ENCODE measurements around the gene PTPN1.

PTPN1 gene

DNA sequence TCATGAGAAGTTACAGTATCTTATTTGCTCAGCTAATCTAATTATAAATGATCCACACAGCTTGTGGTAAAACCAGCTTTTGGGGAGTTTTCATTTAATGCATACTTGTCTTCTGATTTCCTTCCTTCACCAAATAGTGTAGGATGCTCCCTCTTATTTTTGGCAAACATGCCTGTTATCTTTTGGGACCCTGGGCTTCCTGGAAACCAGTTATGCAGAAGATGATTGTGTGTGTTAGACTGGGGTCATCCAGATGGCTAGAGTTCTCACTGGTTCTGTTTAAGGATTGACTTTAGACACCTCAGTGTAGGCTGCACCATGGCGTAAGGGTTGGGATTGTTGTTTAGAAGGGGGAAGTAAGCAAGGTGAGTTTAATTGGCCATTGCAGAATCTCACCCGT lies 61.3 kb downstream of the PTPN1 start:
- TF ChIP-seq CTCF (conservative IDR thresholded peaks at IDR 0.05; ENCODE audit: low read length): no peak
- H3K4me3 ChIP-seq (ENCODE audit: low read length): no peak overlapping the region
- no peak for DNase-seq (ENCODE audit: low read depth)

GRCh38 chr20:50572938-50573777 lies 63.0 kb downstream of the PTPN1 start:
- TF ChIP-seq CTCF (conservative IDR thresholded peaks at IDR 0.05; ENCODE audit: low read length): no peak
- peak; percentile 97 for DNase-seq (ENCODE audit: low read depth)
- H3K4me3 ChIP-seq (ENCODE audit: low read length): no peak overlapping the region

GRCh38 chr20:50574108-50574507 lies 63.9 kb downstream of the PTPN1 start:
- no peak overlapping the region for H3K4me3 ChIP-seq (ENCODE audit: low read length)
- no peak for DNase-seq (ENCODE audit: low read depth)
- no peak for TF ChIP-seq CTCF (conservative IDR thresholded peaks at IDR 0.05; ENCODE audit: low read length)

GRCh38 chr20:50574586-50574985 lies 64.4 kb downstream of the PTPN1 start:
- TF ChIP-seq CTCF (conservative IDR thresholded peaks at IDR 0.05; ENCODE audit: low read length): no peak
- DNase-seq (ENCODE audit: low read depth): no peak

GRCh38 chr20:50575865-50576720 lies 65.9 kb downstream of the PTPN1 start:
- H3K4me3 ChIP-seq (ENCODE audit: low read length): no peak overlapping the region
- peak; percentile 59 for DNase-seq (ENCODE audit: low read depth)
- peak; percentile 72 for TF ChIP-seq CTCF (conservative IDR thresholded peaks at IDR 0.05; ENCODE audit: low read length)

More at GRCh38 chr20:50574586-50574985, 64.4 kb downstream of the PTPN1 start:
- H3K4me3 ChIP-seq (ENCODE audit: low read length): no peak overlapping the region

DNA sequence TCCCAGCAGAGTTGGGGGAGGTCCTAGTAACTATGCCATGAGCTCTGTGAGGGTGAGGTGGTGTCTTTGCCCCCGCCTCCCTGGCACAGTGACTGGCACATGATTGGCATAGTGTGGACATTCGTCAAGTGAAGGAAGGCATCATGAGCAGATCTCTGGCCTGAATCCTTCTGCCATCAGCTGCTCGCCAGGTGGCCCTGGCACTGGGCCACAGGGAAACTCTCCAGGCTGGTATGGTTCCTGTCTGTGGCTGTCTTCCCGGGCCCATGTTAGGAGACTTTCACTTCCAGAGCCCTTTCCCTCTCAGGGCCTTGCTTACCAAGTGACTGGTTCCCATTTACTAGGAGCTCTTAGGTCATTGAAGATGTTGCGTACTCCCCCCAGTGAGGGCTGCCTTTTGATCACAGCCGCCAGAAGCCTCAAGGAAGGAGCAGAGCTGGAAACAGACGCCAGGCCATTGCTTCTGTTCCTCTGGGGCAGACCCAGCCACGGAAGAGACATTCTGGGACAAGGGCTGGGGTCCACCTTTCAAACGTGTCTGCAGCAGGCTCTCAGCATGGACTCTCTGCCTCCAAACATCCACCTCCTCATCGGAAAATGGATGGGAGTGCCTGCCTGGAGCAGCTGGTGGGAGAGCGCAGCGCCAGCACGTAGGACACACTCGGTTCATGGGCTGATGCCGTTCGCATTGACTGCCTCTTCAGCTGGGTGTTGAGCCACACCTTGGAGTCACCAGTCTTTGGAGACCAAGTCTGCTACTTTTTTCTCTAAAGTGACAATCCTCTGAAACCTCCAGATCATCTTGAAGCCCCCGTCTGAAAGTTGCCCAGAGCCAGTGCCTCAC lies 67.2 kb downstream of the PTPN1 start:
- TF ChIP-seq CTCF (conservative IDR thresholded peaks at IDR 0.05; ENCODE audit: low read length): no peak
- no peak overlapping the region for H3K4me3 ChIP-seq (ENCODE audit: low read length)
- no peak for DNase-seq (ENCODE audit: low read depth)
